Gastrocnemius medialis (tissue), 4 donors: ENCODE data around the gene ZC3H7B.

Source experiments
- CTCF ChIP-seq, 5 experiments: fragments of 450-650 bp in 3 of 5; fragments of 200-600 bp in 2 of 5; sonication (generic) in 2 of 5; IDR thresholded peaks in 4 of 5; conservative IDR thresholded peaks in 1 of 5; 1 replicate in 4 of 5; 2 replicates in 1 of 5; pipeline ENCODE4 v1.5.1; 2016 to 2019; ENCODE audit warnings: antibody characterized with exemption in 5 of 5, mild to moderate bottlenecking in 3 of 5, moderate library complexity in 3 of 5
- POLR2A ChIP-seq, 2 donors: fragments of 450-650 bp; IDR thresholded peaks; one replicate each; pipeline ENCODE4 v1.6.1; 2017; ENCODE audit warnings: antibody characterized with exemption in 2 of 2, mild to moderate bottlenecking in 2 of 2, moderate library complexity in 2 of 2

GRCh38 chr22:41405588-41405987, 104.3 kb downstream of the ZC3H7B start:
- no peak for TF ChIP-seq CTCF (IDR thresholded peaks at IDR 0.05 in 4 of 5, conservative IDR thresholded peaks at IDR 0.05 in 1 of 5)
- TF ChIP-seq POLR2A (IDR thresholded peaks at IDR 0.05), result no peak
